ENCODE data around the gene RTN4RL1.

DNA sequence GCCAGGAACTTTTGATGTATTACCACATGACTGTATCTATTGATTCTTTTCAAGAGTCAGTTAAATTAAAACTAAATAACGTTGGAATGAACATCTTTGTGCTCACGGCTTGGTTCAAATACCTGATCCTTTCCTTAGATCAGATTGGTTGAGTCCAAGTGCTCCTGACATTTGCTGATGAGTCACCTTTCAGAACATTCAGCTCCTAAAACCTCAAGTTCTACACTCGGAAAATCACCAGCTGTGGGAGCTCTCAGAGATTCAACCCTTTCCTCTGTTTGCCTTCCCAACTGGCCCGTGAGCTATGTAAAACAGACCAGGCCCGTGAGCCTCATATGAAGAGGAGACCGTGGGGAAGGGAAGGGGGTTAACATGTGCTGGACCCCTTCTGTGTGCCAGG is 68.1 kb downstream of the RTN4RL1 start:
- TF ChIP-seq, protein P1, sequence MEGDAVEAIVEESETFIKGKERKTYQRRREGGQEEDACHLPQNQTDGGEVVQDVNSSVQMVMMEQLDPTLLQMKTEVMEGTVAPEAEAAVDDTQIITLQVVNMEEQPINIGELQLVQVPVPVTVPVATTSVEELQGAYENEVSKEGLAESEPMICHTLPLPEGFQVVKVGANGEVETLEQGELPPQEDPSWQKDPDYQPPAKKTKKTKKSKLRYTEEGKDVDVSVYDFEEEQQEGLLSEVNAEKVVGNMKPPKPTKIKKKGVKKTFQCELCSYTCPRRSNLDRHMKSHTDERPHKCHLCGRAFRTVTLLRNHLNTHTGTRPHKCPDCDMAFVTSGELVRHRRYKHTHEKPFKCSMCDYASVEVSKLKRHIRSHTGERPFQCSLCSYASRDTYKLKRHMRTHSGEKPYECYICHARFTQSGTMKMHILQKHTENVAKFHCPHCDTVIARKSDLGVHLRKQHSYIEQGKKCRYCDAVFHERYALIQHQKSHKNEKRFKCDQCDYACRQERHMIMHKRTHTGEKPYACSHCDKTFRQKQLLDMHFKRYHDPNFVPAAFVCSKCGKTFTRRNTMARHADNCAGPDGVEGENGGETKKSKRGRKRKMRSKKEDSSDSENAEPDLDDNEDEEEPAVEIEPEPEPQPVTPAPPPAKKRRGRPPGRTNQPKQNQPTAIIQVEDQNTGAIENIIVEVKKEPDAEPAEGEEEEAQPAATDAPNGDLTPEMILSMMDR (IDR thresholded peaks at IDR 0.05; ENCODE audit: insufficient read depth, low read length, poor library complexity, severe bottlenecking): no peak
- no peak for TF ChIP-seq EZH2phosphoT487 (conservative IDR thresholded peaks at IDR 0.05; ENCODE audit: low read length)

Measured in SU-DHL-6 (cell line).